ENCODE data around the gene DUSP28. TPM values are rescaled to one million over a fixed set of nuclear protein-coding genes. Genes with fewer than 3 reads are reported as not detected.

DUSP28 gene
- total RNA-seq, 1 experiment from 2014 or later, result 10.7 TPM

DNA sequence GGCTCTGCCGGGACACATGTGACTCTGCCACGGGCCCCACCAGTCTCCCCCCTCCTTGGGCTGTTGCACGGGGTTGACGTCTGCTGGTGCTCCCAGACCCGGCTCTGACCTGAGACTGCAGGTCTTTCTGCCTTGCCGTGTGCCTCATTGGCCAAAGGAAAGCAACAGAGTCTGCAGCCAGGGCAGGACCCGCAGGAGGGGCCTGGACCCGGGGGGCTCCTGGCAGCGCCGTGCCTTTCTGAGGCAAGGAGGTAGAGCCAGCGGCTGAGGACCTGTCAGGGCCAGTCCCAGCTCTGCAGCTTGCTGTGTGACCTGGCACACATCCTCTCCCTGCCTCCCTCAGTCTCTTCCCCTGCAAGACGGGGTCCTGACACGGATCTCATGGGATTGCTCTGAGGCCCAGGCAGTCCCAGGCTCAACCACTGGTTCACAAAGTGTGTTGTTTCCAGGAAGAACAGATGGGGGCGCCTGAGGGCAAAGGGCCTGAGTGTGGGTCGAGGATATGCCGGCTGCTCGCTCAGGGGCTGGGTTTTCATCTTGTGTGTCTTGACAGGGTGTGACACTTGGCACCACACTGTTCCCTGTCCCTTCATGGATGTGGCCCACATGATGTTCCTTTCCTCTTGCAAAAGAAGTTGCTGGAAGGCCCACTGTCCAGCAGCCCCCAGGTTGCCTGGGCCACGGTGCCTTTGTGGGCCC lies 35.4 kb downstream of the DUSP28 start:
- DNase-seq (ENCODE audit: low read depth, low spot score) (no peak), ATAC-seq (peak; percentile 67)
- no peaks in the 10 kb centered on the region for H3K9me3 ChIP-seq (ENCODE audit: control insufficient read depth, insufficient read depth, low read depth, low read length)
- intact Hi-C loops (cut with micrococcal nuclease; ENCODE audit: unreplicated experiment) (no loop called here), in situ Hi-C loops (cut with HindIII; ENCODE audit: low pct_unique_long_range_greater_than_20kb, low sequenced_read_pairs) (no loop called here)
- CTCF ChIA-PET, result no interaction called here
- H3K4me3 ChIP-seq (ENCODE audit: low read depth in 2 of 2, low read length in 2 of 2), result no peak overlapping the region
- H3K36me3 ChIP-seq (ENCODE audit: control insufficient read depth, insufficient read depth, low read length), result no peaks in the 10 kb centered on the region
- H3K27me3 ChIP-seq (ENCODE audit: control insufficient read depth, insufficient read depth, low read length), result no peaks in the 10 kb centered on the region
- no peak for TF ChIP-seq POLR2AphosphoS5 (IDR thresholded peaks at IDR 0.05; ENCODE audit: low read depth, low read length)
- TF ChIP-seq, protein P1, sequence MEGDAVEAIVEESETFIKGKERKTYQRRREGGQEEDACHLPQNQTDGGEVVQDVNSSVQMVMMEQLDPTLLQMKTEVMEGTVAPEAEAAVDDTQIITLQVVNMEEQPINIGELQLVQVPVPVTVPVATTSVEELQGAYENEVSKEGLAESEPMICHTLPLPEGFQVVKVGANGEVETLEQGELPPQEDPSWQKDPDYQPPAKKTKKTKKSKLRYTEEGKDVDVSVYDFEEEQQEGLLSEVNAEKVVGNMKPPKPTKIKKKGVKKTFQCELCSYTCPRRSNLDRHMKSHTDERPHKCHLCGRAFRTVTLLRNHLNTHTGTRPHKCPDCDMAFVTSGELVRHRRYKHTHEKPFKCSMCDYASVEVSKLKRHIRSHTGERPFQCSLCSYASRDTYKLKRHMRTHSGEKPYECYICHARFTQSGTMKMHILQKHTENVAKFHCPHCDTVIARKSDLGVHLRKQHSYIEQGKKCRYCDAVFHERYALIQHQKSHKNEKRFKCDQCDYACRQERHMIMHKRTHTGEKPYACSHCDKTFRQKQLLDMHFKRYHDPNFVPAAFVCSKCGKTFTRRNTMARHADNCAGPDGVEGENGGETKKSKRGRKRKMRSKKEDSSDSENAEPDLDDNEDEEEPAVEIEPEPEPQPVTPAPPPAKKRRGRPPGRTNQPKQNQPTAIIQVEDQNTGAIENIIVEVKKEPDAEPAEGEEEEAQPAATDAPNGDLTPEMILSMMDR (IDR thresholded peaks at IDR 0.05), result no peak
- TF ChIP-seq, protein P2, sequence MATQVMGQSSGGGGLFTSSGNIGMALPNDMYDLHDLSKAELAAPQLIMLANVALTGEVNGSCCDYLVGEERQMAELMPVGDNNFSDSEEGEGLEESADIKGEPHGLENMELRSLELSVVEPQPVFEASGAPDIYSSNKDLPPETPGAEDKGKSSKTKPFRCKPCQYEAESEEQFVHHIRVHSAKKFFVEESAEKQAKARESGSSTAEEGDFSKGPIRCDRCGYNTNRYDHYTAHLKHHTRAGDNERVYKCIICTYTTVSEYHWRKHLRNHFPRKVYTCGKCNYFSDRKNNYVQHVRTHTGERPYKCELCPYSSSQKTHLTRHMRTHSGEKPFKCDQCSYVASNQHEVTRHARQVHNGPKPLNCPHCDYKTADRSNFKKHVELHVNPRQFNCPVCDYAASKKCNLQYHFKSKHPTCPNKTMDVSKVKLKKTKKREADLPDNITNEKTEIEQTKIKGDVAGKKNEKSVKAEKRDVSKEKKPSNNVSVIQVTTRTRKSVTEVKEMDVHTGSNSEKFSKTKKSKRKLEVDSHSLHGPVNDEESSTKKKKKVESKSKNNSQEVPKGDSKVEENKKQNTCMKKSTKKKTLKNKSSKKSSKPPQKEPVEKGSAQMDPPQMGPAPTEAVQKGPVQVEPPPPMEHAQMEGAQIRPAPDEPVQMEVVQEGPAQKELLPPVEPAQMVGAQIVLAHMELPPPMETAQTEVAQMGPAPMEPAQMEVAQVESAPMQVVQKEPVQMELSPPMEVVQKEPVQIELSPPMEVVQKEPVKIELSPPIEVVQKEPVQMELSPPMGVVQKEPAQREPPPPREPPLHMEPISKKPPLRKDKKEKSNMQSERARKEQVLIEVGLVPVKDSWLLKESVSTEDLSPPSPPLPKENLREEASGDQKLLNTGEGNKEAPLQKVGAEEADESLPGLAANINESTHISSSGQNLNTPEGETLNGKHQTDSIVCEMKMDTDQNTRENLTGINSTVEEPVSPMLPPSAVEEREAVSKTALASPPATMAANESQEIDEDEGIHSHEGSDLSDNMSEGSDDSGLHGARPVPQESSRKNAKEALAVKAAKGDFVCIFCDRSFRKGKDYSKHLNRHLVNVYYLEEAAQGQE (IDR thresholded peaks at IDR 0.05; ENCODE audit: insufficient read depth in 1 of 2, low read depth in 2 of 2, low read length in 1 of 2), result no peak
- TF ChIP-seq SIN3A (IDR thresholded peaks at IDR 0.05; ENCODE audit: borderline replicate concordance, insufficient read depth, low read depth, low read length), result no peak
- TF ChIP-seq TCF7L2 (IDR thresholded peaks at IDR 0.05; ENCODE audit: low read depth, low read length), result no peak
- H3K4me1 ChIP-seq (ENCODE audit: control insufficient read depth, insufficient read depth, low read length), result no peaks in the 10 kb centered on the region
- POLR2A ChIA-PET, result no interaction called here
- H3K27ac ChIP-seq (ENCODE audit: low read length), result no peak overlapping the region
- no TSS peak for BruUV-seq (replicated peaks)

DNA sequence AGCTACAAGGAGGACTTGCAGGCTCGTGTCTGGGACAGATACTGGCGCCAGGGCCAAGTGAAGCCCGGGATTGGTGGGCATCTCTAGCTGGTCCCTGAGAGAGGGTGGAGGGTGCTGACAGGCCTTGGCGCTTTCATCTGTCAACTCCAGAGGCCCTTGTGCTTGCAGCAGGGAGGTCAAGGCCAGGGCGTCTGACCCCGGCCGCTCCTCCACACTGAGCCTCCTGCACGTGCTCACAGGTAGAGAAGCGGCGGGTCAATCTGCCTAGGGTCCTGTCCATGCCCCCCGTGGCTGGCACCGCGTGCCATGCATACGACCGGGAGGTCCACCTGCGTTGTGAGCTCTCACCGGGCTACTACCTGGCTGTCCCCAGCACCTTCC lies 35.9 kb downstream of the DUSP28 start:
- ATAC-seq (no peak), DNase-seq (ENCODE audit: low read depth, low spot score) (no peak)
- no TSS peak for BruUV-seq (replicated peaks)
- CTCF ChIA-PET, result no interaction called here
- POLR2A ChIA-PET, result no interaction called here
- TF ChIP-seq, protein P2 (IDR thresholded peaks at IDR 0.05; ENCODE audit: insufficient read depth in 1 of 2, low read depth in 2 of 2, low read length in 1 of 2), result no peak
- TF ChIP-seq SIN3A (IDR thresholded peaks at IDR 0.05; ENCODE audit: borderline replicate concordance, insufficient read depth, low read depth, low read length) (no peak), TCF7L2 (IDR thresholded peaks at IDR 0.05; ENCODE audit: low read depth, low read length) (no peak), POLR2AphosphoS5 (IDR thresholded peaks at IDR 0.05; ENCODE audit: low read depth, low read length) (no peak)
- TF ChIP-seq, protein P1 (IDR thresholded peaks at IDR 0.05), result no peak
- Histone ChIP-seq H3K4me3 (ENCODE audit: low read depth in 2 of 2, low read length in 2 of 2) (no peak overlapping the region), H3K27ac (ENCODE audit: low read length) (no peak overlapping the region), H3K9me3 (ENCODE audit: control insufficient read depth, insufficient read depth, low read depth, low read length) (no peaks in the 10 kb centered on the region), H3K27me3 (ENCODE audit: control insufficient read depth, insufficient read depth, low read length) (no peaks in the 10 kb centered on the region), H3K4me1 (ENCODE audit: control insufficient read depth, insufficient read depth, low read length) (no peaks in the 10 kb centered on the region), H3K36me3 (ENCODE audit: control insufficient read depth, insufficient read depth, low read length) (no peaks in the 10 kb centered on the region)
- in situ Hi-C loops (cut with HindIII; ENCODE audit: low pct_unique_long_range_greater_than_20kb, low sequenced_read_pairs) (no loop called here), intact Hi-C loops (cut with micrococcal nuclease; ENCODE audit: unreplicated experiment) (no loop called here)

Data from Panc1 (cell line).